A549 treated with AZD2906 at 1 μM for 4 hours (cell line): ENCODE data around the gene AIDA. TPM values are rescaled to one million over a fixed set of nuclear protein-coding genes. Genes with fewer than 3 reads are reported as not detected.

Experiments used
- total RNA-seq: library from RNA; stranded (reverse); fragments of 200-300 nt; extraction: Qiagen RNA extraction; gene quantifications from 5 replicates; pipeline ENCODE4 v1.2.3, GENCODE V29; 2022

The AIDA gene
- total RNA-seq: 60.7 to 69.9 TPM (median 68.4 TPM) in 5 replicates

GRCh38 chr1:222712253-222713090 lies at the start of gene AIDA, which contains the start of gene BROX:
Gene AIDA (minus strand): TSS chr1:222712491. CDS start chr1:222712317, 174 bp downstream.
Gene BROX (plus strand): TSS chr1:222712564. CDS start chr1:222715700, 3,136 bp downstream.

GRCh38 chr1:222736972-222737371 lies 24.7 kb upstream of the AIDA start, which contains the start of gene FAM177B:
Gene FAM177B (plus strand): TSS chr1:222737202. CDS start chr1:222746546, 9,344 bp downstream.

Other genes with a start within 250 kb of the AIDA start
- gene HHIPL2, start 164.4 kb downstream of the AIDA start, total RNA-seq: 9.1 to 11.6 TPM (median 9.8 TPM) in 5 replicates
- gene TAF1A, start 122.6 kb downstream of the AIDA start, total RNA-seq: 7.5 to 11.2 TPM (median 8.7 TPM) in 5 replicates
- gene MIA3, start 94.4 kb downstream of the AIDA start, total RNA-seq: 18.8 to 24.1 TPM (median 22.3 TPM) in 5 replicates
- 17.8 to 23.9 TPM (median 18.4 TPM) in 5 replicates for gene BROX, start 73 bp upstream of the AIDA start, total RNA-seq
- gene FAM177B, start 24.7 kb upstream of the AIDA start, total RNA-seq: not detected in 5 replicates
- gene DISP1, start 102.5 kb upstream of the AIDA start, total RNA-seq: 1.5 to 2.0 TPM (median 1.8 TPM) in 5 replicates